Thyroid gland (tissue), 4 donors: ENCODE results near the gene CLASP1. TPM values are rescaled to one million over a fixed set of nuclear protein-coding genes. Genes with fewer than 3 reads are reported as not detected.
"Not testable (repeated sequence)": the region's sequence is repeated elsewhere in the genome, so short reads cannot be mapped to it uniquely, and the experiment has no call there.

ENCODE experiments used
- DNase-seq, 2 donors: peaks; one replicate each; pipeline ENCODE4 v3.0.0-alpha.2; 2019
- H3K27ac ChIP-seq, 3 donors: fragments of 200-600 bp; sonication (generic); 1 replicate in 2 of 3; 2 replicates in 1 of 3; pipeline ENCODE4 v1.5.1; 2016 to 2019; ENCODE audit warnings: mild to moderate bottlenecking in 1 of 3, moderate library complexity in 1 of 3
- H3K27me3 ChIP-seq: fragments of 200-600 bp; sonication (generic); one replicate; pipeline ENCODE4 v1.5.1; 2019
- H3K36me3 ChIP-seq, 2 donors: fragments of 200-600 bp; sonication (generic); one replicate each; pipeline ENCODE4 v1.5.1; 2016 to 2019
- H3K4me1 ChIP-seq, 2 donors: fragments of 200-600 bp; sonication (generic); one replicate each; pipeline ENCODE4 v1.5.1; 2017 to 2019
- H3K4me3 ChIP-seq, 3 donors: fragments of 200-600 bp; sonication (generic); replicated peaks in 1 of 3; 1 replicate in 2 of 3; 2 replicates in 1 of 3; pipeline ENCODE4 v1.5.1; 2016; ENCODE audit warnings: mild to moderate bottlenecking in 1 of 3
- H3K9me3 ChIP-seq: fragments of 200-600 bp; sonication (generic); one replicate; pipeline ENCODE4 v1.5.1; 2017
- CTCF ChIP-seq, 6 experiments: fragments of 200-600 bp in 3 of 6; fragments of 450-650 bp in 3 of 6; sonication (generic) in 3 of 6; IDR thresholded peaks; one replicate each; pipeline ENCODE4 v1.5.1; 2016 to 2019; ENCODE audit warnings: antibody characterized with exemption in 6 of 6, mild to moderate bottlenecking in 2 of 6, inconsistent platforms in 1 of 6, moderate library complexity in 1 of 6
- POLR2A ChIP-seq, 2 donors: fragments of 450-650 bp; IDR thresholded peaks; one replicate each; pipeline ENCODE4 v1.6.1; 2017; ENCODE audit warnings: antibody characterized with exemption in 2 of 2, mild to moderate bottlenecking in 2 of 2, moderate library complexity in 1 of 2
- WGBS, 2 donors: methylation state at CpG; one replicate each; pipeline ENCODE4 v1.1.5; 2017; 5-methylcytosine and 5-hydroxymethylcytosine counted together
- intact Hi-C: fragments of 100-400 bp; cut with DNase I; formaldehyde crosslinking; loops from one replicate; pipeline ENCODE4 v1.15.1; 2023
- total RNA-seq, 4 donors: library from RNA; depleted of rRNA; stranded (reverse); fragments of >200 nt; gene quantifications; one replicate each; pipeline ENCODE4 v1.2.3, GENCODE V29; 2016

The CLASP1 gene
- total RNA-seq, 4 donors from 2014 or later = 69.3 to 110 (median 98.3) TPM

GRCh38 chr2:121663434-121663833, 14.2 kb upstream of the CLASP1 start:
- Histone ChIP-seq H3K4me1 (peaks cover 0 to 13% of the 10 kb centered on the region in 2 donors), H3K36me3 (no peaks in the 10 kb centered on the region), H3K9me3 (no peaks in the 10 kb centered on the region), H3K27ac (no peak overlapping the region), H3K27me3 (no peaks in the 10 kb centered on the region), H3K4me3 (no peak overlapping the region)
- TF ChIP-seq CTCF (IDR thresholded peaks at IDR 0.05) (no peak), POLR2A (IDR thresholded peaks at IDR 0.05) (no peak)
- intact Hi-C loops = no loop called here
- 66 to 68% methylated on average over 3 of the region's 3 CpGs for WGBS, 2 donors
- no peak for DNase-seq

- TF ChIP-seq POLR2A (IDR thresholded peaks at IDR 0.05) = no peak
- no peak for TF ChIP-seq CTCF (IDR thresholded peaks at IDR 0.05)
- WGBS, 2 donors = 95 to 96% methylated on average over 2 of the region's 2 CpGs
- intact Hi-C loops = no loop called here
- H3K9me3 ChIP-seq = no peaks in the 10 kb centered on the region
- no peak overlapping the region for H3K27ac ChIP-seq
- no peaks in the 10 kb centered on the region for H3K36me3 ChIP-seq
- no peak overlapping the region for H3K4me3 ChIP-seq
- peaks cover 0 to 7% of the 10 kb centered on the region in 2 donors for H3K4me1 ChIP-seq
- H3K27me3 ChIP-seq = no peaks in the 10 kb centered on the region
- DNase-seq = no peak
These were observed 13.4 kb upstream of the CLASP1 start for GRCh38 chr2:121662656-121663055.

- Histone ChIP-seq H3K36me3 (no peaks in the 10 kb centered on the region), H3K9me3 (no peaks in the 10 kb centered on the region), H3K4me3 (no peak overlapping the region), H3K27ac (no peak overlapping the region), H3K27me3 (no peaks in the 10 kb centered on the region), H3K4me1 (no peaks in the 10 kb centered on the region)
- WGBS, 2 donors = 92 to 99% methylated on average over 6 of the region's 6 CpGs
- intact Hi-C loops = loop anchor here (10.0 kb wide), 1 partner anchor 135 kb away; no protein-coding TSS in a partner anchor
- DNase-seq = no peak
- no peak for TF ChIP-seq CTCF (IDR thresholded peaks at IDR 0.05)
- TF ChIP-seq POLR2A (IDR thresholded peaks at IDR 0.05) = no peak
These were observed 10.7 kb upstream of the CLASP1 start for GRCh38 chr2:121659933-121660332.

GRCh38 chr2:121658393-121658792, 9.1 kb upstream of the CLASP1 start:
- H3K4me1 ChIP-seq, H3K27me3 ChIP-seq, DNase-seq, H3K9me3 ChIP-seq, H3K27ac ChIP-seq, H3K4me3 ChIP-seq, H3K36me3 ChIP-seq: not testable (repeated sequence)
- 88 to 95% methylated on average over 1 of the region's 1 CpG for WGBS, 2 donors
- intact Hi-C loops = loop anchor here (10.0 kb wide), 1 partner anchor 134 kb away; no protein-coding TSS in a partner anchor

- no peaks in the 10 kb centered on the region for H3K27me3 ChIP-seq
- no peaks in the 10 kb centered on the region for H3K36me3 ChIP-seq
- no peak for TF ChIP-seq POLR2A (IDR thresholded peaks at IDR 0.05)
- TF ChIP-seq CTCF (IDR thresholded peaks at IDR 0.05) = no peak
- H3K9me3 ChIP-seq = no peaks in the 10 kb centered on the region
- intact Hi-C loops = loop anchor here (5.0 to 10.0 kb wide), 2 partner anchors 89 to 128 kb away; no protein-coding TSS in a partner anchor
- no peak for DNase-seq
- no peak overlapping the region for H3K27ac ChIP-seq
- peaks cover 13 to 14% of the 10 kb centered on the region in 2 donors for H3K4me1 ChIP-seq
- H3K4me3 ChIP-seq = no peak overlapping the region
- WGBS, 2 donors = 95 to 100% methylated on average over 1 of the region's 1 CpG
These were observed 3.8 kb upstream of the CLASP1 start for GRCh38 chr2:121653035-121653434.
